Measurements from ENCODE around the gene GPSM1.

GPSM1 gene

DNA sequence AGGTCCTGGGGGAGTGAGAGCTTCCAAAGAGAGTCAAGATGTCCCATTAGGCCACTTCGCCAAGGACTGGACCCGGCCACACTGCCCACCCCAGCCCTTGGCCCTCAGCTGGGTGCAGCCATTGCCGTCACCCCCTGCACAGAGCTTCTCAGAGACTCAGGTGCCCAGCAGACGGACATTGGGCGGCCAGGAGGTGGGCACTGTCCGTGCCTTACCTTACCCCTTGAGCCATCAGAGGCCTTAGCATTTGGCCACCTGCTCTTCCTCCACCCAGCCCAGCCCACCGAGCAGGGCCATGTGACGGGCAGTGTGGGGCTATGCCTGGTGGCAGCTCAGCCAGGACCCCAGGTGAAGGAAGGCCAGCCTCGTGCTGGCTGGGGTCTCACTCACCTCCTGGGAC lies 39.5 kb downstream of the GPSM1 start:
- DNase-seq (ENCODE audit: low read depth) = no peak
- no peak overlapping the region for H3K4me3 ChIP-seq (ENCODE audit: control insufficient read depth, low read depth, low read length)
- TF ChIP-seq, protein P1, sequence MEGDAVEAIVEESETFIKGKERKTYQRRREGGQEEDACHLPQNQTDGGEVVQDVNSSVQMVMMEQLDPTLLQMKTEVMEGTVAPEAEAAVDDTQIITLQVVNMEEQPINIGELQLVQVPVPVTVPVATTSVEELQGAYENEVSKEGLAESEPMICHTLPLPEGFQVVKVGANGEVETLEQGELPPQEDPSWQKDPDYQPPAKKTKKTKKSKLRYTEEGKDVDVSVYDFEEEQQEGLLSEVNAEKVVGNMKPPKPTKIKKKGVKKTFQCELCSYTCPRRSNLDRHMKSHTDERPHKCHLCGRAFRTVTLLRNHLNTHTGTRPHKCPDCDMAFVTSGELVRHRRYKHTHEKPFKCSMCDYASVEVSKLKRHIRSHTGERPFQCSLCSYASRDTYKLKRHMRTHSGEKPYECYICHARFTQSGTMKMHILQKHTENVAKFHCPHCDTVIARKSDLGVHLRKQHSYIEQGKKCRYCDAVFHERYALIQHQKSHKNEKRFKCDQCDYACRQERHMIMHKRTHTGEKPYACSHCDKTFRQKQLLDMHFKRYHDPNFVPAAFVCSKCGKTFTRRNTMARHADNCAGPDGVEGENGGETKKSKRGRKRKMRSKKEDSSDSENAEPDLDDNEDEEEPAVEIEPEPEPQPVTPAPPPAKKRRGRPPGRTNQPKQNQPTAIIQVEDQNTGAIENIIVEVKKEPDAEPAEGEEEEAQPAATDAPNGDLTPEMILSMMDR (conservative IDR thresholded peaks at IDR 0.05; ENCODE audit: control insufficient read depth, insufficient read depth, low read depth, low read length) = no peak

DNA sequence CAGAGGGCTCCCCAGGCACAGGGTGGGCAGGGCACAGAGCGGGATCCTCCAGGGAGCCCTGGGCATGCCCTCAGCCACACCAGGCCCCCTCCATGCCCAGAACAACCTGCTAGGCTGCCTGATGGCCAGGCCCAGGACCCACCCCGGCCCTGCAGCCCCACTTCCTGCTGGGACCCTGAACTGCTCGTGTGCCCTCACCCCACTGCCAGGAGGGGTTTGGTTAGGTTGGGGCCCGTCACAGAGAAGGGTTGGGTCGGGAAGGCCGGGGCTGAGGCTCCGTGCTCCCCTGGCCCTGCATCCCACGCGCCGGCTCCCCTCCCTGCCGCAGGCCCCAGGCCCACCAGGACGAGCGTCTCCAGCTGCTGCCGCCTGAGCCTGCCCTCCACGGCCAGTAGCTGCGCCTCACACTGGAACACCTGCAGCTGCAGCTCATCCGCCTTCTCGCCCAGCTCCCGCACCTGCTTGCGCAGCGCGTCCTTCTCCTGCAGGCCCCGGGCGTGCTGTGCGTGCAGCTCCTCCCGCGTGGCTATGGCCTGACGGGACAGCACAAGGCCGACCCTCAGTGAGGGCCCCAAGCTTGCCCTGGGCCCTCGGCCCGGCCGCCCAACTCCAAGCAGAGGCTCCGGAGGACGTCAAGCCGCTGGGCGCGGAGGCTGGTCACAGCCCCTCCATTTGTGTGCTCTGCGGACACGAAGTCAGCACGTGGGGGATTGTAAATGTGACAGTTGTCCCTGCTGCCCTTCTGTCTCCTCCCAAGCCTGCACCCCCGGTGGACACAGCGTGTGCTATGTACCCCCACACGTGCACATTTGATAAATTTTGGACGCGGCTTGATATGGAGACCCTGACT lies 40.2 kb downstream of the GPSM1 start:
- DNase-seq (ENCODE audit: low read depth) = no peak
- H3K4me3 ChIP-seq (ENCODE audit: control insufficient read depth, low read depth, low read length) = no peak overlapping the region
- TF ChIP-seq, protein P1 (conservative IDR thresholded peaks at IDR 0.05; ENCODE audit: control insufficient read depth, insufficient read depth, low read depth, low read length) = no peak

DNA sequence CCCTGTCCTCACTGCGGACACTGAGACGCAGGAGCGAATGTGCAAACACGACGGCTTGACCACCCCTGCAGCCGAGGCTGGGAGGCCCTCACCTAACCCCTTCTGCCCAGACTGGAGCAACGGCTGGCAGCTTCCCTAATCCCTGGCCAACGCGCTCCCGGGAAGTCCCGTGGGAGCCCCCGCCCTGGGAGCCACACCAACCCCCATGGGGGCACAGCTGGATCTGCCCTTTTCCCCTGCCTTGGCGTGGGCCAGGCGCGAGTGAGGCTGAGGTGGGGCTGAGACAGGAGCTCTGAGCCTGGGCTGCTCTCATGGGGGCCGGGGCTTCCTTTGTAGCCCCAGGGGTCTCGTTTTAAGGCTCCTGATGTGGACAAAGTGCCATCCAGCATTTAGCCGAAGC lies 40.9 kb downstream of the GPSM1 start:
- no peak for DNase-seq (ENCODE audit: low read depth)
- H3K4me3 ChIP-seq (ENCODE audit: control insufficient read depth, low read depth, low read length) = no peak overlapping the region
- TF ChIP-seq, protein P1 (conservative IDR thresholded peaks at IDR 0.05; ENCODE audit: control insufficient read depth, insufficient read depth, low read depth, low read length) = no peak

DNA sequence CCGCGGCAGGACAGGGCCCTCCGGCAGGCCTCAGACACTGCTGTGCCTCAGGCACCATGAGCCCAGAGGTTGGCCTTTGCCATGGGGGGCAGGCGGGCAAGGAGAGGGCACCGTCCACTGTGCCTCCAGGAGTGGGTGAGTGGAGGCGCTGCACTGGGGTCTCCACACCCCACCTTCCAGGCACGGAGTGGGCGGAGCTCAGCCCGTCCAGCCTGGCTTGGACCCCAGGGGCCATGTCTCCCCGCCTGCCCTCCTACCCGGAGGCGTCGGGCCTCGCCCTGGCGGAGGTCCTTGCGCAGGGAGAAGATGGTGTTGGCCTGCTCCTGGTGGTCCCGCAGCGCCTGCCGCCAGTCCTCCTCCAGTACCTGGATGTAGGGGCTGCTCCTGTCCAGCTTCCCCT lies 42.7 kb downstream of the GPSM1 start:
- H3K4me3 ChIP-seq (ENCODE audit: control insufficient read depth, low read depth, low read length) = no peak overlapping the region
- no peak for DNase-seq (ENCODE audit: low read depth)

DNA sequence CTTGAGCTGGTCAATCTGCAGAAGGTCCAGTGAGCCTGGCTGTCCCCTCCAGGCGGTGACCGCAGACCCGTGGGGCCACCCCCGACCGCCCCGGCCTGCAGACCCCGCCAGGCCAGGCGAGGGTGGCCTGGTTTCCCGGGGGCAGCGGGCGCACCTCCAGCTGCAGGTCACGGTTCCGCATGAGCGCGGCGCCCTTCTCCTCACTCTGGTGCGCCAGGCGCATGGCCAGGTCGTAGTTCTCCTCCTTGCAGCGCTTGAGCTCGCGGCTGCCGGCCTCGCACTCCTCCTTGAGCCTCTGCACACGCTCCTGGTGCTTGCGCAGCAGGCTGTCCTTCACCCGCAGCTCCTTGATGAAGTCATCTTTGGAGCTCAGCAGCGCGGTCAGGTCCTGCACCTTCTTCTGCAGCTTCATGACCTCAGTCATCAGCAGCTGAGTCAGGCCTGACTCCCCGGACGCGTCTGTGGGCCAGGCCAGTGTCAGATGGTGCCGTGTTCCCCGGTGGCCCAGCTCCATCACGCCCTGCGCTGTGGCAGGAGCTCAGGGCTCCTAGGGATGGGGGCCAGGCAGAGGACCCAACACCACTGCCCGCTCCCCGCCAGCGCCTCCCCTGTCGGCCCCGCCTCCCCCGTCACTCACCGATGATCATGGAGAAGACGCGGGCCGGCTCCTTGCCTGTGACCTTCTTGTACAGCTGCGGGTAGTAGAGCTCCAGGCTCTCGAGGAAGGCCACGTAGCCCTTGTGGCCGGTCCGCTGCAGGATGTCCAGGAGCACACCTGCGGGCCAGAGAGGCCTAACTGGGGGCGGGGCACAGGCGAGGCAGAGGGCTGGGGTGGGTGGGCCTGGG lies 43.6 kb downstream of the GPSM1 start:
- H3K4me3 ChIP-seq (ENCODE audit: control insufficient read depth, low read depth, low read length) = no peak overlapping the region
- TF ChIP-seq, protein P1 (conservative IDR thresholded peaks at IDR 0.05; ENCODE audit: control insufficient read depth, insufficient read depth, low read depth, low read length) = no peak
- peak; percentile 60 for DNase-seq (ENCODE audit: low read depth)

More for the DNA sequence above, 42.7 kb downstream of the GPSM1 start:
- TF ChIP-seq, protein P1 (conservative IDR thresholded peaks at IDR 0.05; ENCODE audit: control insufficient read depth, insufficient read depth, low read depth, low read length) = no peak

DNA sequence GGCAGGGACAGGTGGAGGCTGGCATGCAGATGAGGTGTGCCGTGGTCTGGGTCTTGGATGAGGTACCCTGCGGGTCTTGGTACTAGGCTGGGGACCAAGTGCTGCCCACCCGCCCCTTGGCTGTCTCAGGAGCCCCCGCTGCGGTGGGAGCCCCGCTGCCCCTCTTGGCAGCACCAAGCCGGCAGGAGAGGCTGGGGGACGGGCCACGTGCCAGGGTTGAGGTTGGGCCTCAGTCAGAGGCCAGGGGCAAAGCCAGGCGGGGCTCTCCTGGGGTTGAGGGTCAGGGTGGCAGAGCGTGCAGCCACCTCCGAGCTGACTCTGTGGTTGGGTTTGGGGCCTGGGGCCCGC lies 44.2 kb downstream of the GPSM1 start:
- TF ChIP-seq, protein P1 (conservative IDR thresholded peaks at IDR 0.05; ENCODE audit: control insufficient read depth, insufficient read depth, low read depth, low read length) = no peak
- H3K4me3 ChIP-seq (ENCODE audit: control insufficient read depth, low read depth, low read length) = no peak overlapping the region
- no peak for DNase-seq (ENCODE audit: low read depth)

Data from fibroblast of mammary gland (primary cell).